HepG2 (cell line): ENCODE data around the gene B4GALT5. TPM values are rescaled to one million over a fixed set of nuclear protein-coding genes. Genes with fewer than 3 reads are reported as not detected.

Experiments
- DDIT3 ChIP-seq: sonication (generic); formaldehyde crosslinking; IDR thresholded peaks from 2 replicates; pipeline ENCODE4 v1.4.0; 2020; ENCODE audit warnings: mild to moderate bottlenecking, missing genetic modification reagents
- MED13 ChIP-seq: sonication (generic); formaldehyde crosslinking; IDR thresholded peaks from 2 replicates; pipeline ENCODE4 v1.5.0; 2020; ENCODE audit warnings: missing genetic modification reagents
- MXI1 ChIP-seq: IDR thresholded peaks from 3 replicates; pipeline ENCODE4 v1.6.1; 2012; ENCODE audit warnings: low read depth, low read length, inconsistent platforms, borderline replicate concordance
- NFIB ChIP-seq: sonication (generic); formaldehyde crosslinking; IDR thresholded peaks from 2 replicates; pipeline ENCODE4 v1.9.0; 2021; ENCODE audit warnings: missing genetic modification reagents, mild to moderate bottlenecking, borderline replicate concordance
- ZBTB38 ChIP-seq: sonication (generic); formaldehyde crosslinking; IDR thresholded peaks from 2 replicates; pipeline ENCODE4 v1.5.1; 2020; ENCODE audit warnings: mild to moderate bottlenecking, missing genetic modification reagents
- ZMYM3 ChIP-seq: sonication (generic); formaldehyde crosslinking; IDR thresholded peaks from 2 replicates; pipeline ENCODE4 v1.5.1; 2020; ENCODE audit warnings: mild to moderate bottlenecking, missing genetic modification reagents
- ZNF235 ChIP-seq: sonication (generic); formaldehyde crosslinking; IDR thresholded peaks from 2 replicates; pipeline ENCODE4 v1.8.1; 2023; ENCODE audit warnings: mild to moderate bottlenecking, missing genetic modification reagents, borderline replicate concordance
- ZNF598 ChIP-seq: sonication (generic); formaldehyde crosslinking; IDR thresholded peaks from 2 replicates; pipeline ENCODE4 v1.5.1; 2020; ENCODE audit warnings: mild to moderate bottlenecking, missing genetic modification reagents, borderline replicate concordance
- ZNF614 ChIP-seq: IDR thresholded peaks from 2 replicates; pipeline ENCODE4 v1.6.1; 2018; ENCODE audit warnings: missing biosample characterization, missing genetic modification reagents, inconsistent platforms, borderline replicate concordance
- polyA plus RNA-seq, 8 experiments: library from polyadenylated mRNA; depleted of rRNA in 3 of 8; stranded (reverse) in 7 of 8; unstranded in 1 of 8; fragments of >200 nt; fragmentation: Illumina TruSeq in 4 of 8; extraction: Trizol in 4 of 8; gene quantifications; 2 replicates each; pipeline versions ENCODE4 v1.2.1 to v1.2.3, GENCODE V29; 2011 to 2016; ENCODE audit warnings: low read depth in 4 of 8, missing spikeins in 1 of 8, mixed read lengths in 1 of 8; ENCODE audit not compliant: insufficient read depth in 1 of 8
- total RNA-seq, 5 experiments: library from RNA; depleted of rRNA; stranded (reverse); fragments of >200 nt; fragmentation: Illumina TruSeq; extraction: Trizol; gene quantifications; 2 replicates each; pipeline ENCODE4 v1.2.3, GENCODE V29; 2016; ENCODE audit warnings: low read depth in 1 of 5
- TF ChIP-seq, protein P1 (sequence below): sonication (generic); formaldehyde crosslinking; IDR thresholded peaks from 2 replicates; pipeline ENCODE4 v1.4.0; 2020; ENCODE audit warnings: missing genetic modification reagents
- TF ChIP-seq, protein P2 (sequence below): sonication (generic); formaldehyde crosslinking; IDR thresholded peaks from 2 replicates; pipeline ENCODE4 v1.8.1; 2023; ENCODE audit warnings: mild to moderate bottlenecking, moderate library complexity, missing genetic modification reagents
- TF ChIP-seq, protein P3 (sequence below): fragments of 450-650 bp; IDR thresholded peaks from 2 replicates; pipeline ENCODE4 v1.6.1; 2016
- TF ChIP-seq, protein P4 (sequence below): sonication (generic); formaldehyde crosslinking; IDR thresholded peaks from 2 replicates; pipeline ENCODE4 v1.8.1; 2023; ENCODE audit warnings: mild to moderate bottlenecking, inconsistent platforms, moderate library complexity, missing genetic modification reagents, borderline replicate concordance
- TF ChIP-seq, protein P5 (sequence below): sonication (generic); formaldehyde crosslinking; IDR thresholded peaks from 2 replicates; pipeline ENCODE4 v1.4.0; 2020; ENCODE audit warnings: missing genetic modification reagents, borderline replicate concordance

The B4GALT5 gene
- total and polyA plus RNA-seq, 2 of the 13 experiments (the other 11 are each of a cell fraction or from before 2014, with no cell fraction given) = 27.3 to 30.9 TPM

DNA sequence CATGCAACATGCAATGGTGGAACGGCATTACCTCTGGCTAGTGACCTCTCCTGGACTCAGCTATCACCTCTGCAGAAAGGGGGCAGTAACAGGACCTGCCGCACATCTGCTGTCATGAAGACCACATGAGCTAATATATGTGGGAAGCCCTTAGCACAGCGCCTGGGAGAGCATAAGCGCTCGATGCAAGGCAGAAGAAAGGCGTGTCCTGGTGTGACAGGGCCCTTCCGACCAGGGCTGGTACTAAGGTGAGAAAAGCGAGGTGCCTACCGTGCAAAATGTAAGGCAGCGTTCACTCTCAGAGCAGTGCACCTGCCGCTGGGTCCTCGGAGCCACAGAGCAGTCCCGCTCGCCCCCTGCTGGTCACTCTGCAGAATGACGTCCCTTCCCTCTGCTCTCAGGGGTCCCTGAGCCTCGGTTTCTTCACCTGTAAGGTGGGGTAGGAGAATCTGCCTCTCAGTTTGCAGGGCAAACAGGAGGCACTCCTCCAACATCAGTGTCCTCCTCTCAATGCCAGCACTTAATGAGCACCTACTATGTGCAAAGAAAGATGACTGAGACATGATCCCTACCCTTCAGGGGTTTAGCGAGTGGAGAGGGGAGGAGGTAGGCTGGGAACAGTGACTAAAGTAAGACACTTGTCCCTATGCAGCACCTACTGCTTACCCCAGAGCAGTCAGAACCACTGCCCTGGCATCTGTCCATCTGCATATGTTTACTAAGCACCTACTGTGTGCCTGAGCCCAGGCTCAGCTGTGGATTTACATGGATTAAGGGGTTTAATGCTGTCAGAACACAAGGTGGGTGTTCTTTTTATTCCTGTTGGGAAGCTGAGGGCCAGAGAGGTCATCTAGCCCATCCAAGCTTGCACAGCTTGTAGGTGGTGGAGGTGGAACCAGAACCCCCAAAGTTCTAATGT lies 104.7 kb downstream of the B4GALT5 start (continued):
- TF ChIP-seq, protein P1, sequence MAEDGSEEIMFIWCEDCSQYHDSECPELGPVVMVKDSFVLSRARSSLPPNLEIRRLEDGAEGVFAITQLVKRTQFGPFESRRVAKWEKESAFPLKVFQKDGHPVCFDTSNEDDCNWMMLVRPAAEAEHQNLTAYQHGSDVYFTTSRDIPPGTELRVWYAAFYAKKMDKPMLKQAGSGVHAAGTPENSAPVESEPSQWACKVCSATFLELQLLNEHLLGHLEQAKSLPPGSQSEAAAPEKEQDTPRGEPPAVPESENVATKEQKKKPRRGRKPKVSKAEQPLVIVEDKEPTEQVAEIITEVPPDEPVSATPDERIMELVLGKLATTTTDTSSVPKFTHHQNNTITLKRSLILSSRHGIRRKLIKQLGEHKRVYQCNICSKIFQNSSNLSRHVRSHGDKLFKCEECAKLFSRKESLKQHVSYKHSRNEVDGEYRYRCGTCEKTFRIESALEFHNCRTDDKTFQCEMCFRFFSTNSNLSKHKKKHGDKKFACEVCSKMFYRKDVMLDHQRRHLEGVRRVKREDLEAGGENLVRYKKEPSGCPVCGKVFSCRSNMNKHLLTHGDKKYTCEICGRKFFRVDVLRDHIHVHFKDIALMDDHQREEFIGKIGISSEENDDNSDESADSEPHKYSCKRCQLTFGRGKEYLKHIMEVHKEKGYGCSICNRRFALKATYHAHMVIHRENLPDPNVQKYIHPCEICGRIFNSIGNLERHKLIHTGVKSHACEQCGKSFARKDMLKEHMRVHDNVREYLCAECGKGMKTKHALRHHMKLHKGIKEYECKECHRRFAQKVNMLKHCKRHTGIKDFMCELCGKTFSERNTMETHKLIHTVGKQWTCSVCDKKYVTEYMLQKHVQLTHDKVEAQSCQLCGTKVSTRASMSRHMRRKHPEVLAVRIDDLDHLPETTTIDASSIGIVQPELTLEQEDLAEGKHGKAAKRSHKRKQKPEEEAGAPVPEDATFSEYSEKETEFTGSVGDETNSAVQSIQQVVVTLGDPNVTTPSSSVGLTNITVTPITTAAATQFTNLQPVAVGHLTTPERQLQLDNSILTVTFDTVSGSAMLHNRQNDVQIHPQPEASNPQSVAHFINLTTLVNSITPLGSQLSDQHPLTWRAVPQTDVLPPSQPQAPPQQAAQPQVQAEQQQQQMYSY (CRISPR knock-in tag) = no peak
- TF ChIP-seq ZNF598 (CRISPR knock-in tag) (peak; percentile 97; the same call in 1 of the 2 replicates), MXI1 (no peak), ZBTB38 (CRISPR knock-in tag) (0 out of 2 replicates have a peak, but pooled peaks have one; percentile 32), ZMYM3 (peak; percentile 92), ZNF235 (CRISPR knock-in tag) (0 out of 2 replicates have a peak, but pooled peaks have one; percentile 66), NFIB (no peak), ZNF614 (CRISPR knock-in tag) (0 out of 2 replicates have a peak, but pooled peaks have one; percentile 90), MED13 (CRISPR knock-in tag) (no peak), DDIT3 (CRISPR knock-in tag) (no peak)
- TF ChIP-seq, protein P2, sequence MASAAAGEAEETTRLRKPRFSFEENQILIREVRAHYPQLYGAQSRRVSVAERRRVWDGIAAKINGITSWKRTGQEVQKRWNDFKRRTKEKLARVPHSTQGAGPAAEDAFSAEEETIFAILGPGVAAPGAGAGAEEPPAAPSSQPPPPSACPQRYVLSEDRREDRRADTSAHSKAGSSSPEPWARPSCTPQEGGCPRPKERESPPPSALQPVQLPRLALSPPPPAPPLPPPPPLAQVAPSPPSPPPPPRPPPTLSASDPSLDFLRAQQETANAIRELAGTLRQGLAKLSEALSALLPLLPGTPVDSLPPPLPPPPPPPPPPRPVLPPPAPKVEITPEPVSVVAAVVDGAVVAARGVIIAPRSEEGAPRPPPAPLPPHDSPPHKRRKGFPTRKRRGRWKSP (CRISPR knock-in tag) = no peak
- TF ChIP-seq, protein P3, sequence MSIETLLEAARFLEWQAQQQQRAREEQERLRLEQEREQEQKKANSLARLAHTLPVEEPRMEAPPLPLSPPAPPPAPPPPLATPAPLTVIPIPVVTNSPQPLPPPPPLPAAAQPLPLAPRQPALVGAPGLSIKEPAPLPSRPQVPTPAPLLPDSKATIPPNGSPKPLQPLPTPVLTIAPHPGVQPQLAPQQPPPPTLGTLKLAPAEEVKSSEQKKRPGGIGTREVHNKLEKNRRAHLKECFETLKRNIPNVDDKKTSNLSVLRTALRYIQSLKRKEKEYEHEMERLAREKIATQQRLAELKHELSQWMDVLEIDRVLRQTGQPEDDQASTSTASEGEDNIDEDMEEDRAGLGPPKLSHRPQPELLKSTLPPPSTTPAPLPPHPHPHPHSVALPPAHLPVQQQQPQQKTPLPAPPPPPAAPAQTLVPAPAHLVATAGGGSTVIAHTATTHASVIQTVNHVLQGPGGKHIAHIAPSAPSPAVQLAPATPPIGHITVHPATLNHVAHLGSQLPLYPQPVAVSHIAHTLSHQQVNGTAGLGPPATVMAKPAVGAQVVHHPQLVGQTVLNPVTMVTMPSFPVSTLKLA = no peak
- TF ChIP-seq, protein P4, sequence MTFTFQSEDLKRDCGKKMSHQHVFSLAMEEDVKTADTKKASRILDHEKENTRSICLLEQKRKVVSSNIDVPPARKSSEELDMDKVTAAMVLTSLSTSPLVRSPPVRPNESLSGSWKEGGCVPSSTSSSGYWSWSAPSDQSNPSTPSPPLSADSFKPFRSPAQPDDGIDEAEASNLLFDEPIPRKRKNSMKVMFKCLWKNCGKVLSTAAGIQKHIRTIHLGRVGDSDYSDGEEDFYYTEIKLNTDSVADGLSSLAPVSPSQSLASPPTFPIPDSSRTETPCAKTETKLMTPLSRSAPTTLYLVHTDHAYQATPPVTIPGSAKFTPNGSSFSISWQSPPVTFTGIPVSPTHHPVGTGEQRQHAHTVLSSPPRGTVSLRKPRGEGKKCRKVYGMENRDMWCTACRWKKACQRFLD = 0 out of 2 replicates have a peak, but pooled peaks have one; percentile 77
- TF ChIP-seq, protein P5, sequence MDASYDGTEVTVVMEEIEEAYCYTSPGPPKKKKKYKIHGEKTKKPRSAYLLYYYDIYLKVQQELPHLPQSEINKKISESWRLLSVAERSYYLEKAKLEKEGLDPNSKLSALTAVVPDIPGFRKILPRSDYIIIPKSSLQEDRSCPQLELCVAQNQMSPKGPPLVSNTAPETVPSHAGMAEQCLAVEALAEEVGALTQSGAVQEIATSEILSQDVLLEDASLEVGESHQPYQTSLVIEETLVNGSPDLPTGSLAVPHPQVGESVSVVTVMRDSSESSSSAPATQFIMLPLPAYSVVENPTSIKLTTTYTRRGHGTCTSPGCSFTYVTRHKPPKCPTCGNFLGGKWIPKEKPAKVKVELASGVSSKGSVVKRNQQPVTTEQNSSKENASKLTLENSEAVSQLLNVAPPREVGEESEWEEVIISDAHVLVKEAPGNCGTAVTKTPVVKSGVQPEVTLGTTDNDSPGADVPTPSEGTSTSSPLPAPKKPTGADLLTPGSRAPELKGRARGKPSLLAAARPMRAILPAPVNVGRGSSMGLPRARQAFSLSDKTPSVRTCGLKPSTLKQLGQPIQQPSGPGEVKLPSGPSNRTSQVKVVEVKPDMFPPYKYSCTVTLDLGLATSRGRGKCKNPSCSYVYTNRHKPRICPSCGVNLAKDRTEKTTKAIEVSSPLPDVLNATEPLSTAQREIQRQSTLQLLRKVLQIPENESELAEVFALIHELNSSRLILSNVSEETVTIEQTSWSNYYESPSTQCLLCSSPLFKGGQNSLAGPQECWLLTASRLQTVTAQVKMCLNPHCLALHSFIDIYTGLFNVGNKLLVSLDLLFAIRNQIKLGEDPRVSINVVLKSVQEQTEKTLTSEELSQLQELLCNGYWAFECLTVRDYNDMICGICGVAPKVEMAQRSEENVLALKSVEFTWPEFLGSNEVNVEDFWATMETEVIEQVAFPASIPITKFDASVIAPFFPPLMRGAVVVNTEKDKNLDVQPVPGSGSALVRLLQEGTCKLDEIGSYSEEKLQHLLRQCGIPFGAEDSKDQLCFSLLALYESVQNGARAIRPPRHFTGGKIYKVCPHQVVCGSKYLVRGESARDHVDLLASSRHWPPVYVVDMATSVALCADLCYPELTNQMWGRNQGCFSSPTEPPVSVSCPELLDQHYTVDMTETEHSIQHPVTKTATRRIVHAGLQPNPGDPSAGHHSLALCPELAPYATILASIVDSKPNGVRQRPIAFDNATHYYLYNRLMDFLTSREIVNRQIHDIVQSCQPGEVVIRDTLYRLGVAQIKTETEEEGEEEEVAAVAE = 0 out of 2 replicates have a peak, but pooled peaks have one; percentile 11
